Body of pancreas (tissue), 4 donors: Measurements from ENCODE around the gene PLAAT4.

Experiments used
- CTCF ChIP-seq, 7 experiments: fragments of 450-650 bp in 4 of 7; fragments of 200-600 bp in 3 of 7; sonication (generic) in 3 of 7; IDR thresholded peaks; one replicate each; pipeline ENCODE4 v1.5.1; 2016 to 2019; ENCODE audit warnings: antibody characterized with exemption in 7 of 7
- POLR2A ChIP-seq, 3 donors: fragments of 450-650 bp; IDR thresholded peaks; one replicate each; pipeline ENCODE4 v1.6.1; 2016; ENCODE audit warnings: antibody characterized with exemption in 3 of 3, mild to moderate bottlenecking in 2 of 3

- TF ChIP-seq CTCF (IDR thresholded peaks at IDR 0.05) = no peak
- no peak for TF ChIP-seq POLR2A (IDR thresholded peaks at IDR 0.05)
These were observed 32.6 kb upstream of the PLAAT4 start for GRCh38 chr11:63504054-63504453.
